Stimulated activated CD4-positive, alpha-beta T cell treated with anti-CD3 and anti-CD28 coated beads, Interleukin-12 subunit alpha, Interleukin-12 subunit beta, amount 100 ng/mL, for 24 hours (primary cell): ENCODE measurements around the gene AGT.
"Not testable (repeated sequence)": the region's sequence is repeated elsewhere in the genome, so short reads cannot be mapped to it uniquely, and the experiment has no call there.

Experiments
- DNase-seq, 2 experiments: peaks; one replicate each; pipeline ENCODE4 v3.0.0-alpha.2; 2020; ENCODE audit warnings: low read depth in 2 of 2

Gene AGT

DNA sequence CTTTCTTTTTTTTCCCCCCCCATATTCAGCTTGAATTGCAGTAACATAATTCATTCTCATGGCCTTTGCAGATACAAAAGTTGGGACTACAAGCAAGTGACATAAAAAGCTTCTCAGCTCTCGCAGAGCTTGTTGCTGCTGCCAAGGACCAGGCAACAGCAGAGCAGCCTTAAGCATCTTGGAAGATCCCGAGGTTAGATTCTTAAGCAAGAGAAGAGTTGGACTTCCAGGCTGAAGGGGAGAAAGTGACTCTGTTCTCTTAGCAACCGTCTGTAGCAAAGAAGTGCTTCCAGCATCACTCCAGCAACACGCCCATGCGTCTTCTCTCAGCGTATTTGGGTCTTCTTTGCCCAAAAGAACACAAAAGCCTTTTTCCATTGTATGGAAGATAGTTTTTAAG, 20.7 kb downstream of the AGT start:
- DNase-seq = no peak

DNA sequence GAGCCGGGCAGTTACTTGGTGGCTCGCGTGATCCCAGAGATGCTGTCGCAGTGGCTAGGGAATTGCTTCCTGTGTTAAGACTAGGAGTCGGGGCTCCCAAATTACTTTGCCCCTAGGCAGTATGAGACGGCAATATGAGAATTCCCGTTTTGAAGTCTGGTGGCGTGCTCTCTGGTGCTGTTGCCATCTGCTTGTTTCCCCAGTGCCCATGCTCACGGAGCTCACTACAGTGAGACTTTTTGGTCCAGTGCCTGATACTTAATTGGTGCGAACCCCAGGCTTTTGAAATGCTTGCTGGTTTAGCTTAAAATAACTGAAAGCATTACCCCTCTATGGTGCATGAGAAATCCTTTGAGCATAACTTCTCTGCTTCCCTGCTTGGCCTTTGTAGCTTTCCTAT, 22.3 kb downstream of the AGT start:
- no peak for DNase-seq

DNA sequence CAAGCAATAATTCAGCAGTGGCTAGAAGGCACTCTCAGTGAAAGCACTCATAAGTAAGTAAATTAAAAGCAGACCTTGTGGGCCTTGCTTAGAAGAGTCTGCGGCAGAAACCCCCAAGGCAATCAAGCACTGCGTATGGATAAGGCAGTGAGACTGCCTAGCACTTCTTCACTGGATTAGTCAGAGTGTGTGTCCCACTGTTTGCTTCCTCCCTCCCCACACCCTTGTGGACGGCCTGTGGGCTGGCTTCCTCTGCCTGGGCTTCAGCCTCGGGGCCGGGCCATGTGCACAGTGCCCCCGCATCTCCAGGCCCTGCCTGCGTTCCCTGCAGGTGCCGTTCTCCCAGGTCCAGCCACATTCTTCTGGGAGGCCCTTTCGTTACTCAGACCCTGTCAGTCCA, 23.8 kb downstream of the AGT start:
- DNase-seq = no peak

DNA sequence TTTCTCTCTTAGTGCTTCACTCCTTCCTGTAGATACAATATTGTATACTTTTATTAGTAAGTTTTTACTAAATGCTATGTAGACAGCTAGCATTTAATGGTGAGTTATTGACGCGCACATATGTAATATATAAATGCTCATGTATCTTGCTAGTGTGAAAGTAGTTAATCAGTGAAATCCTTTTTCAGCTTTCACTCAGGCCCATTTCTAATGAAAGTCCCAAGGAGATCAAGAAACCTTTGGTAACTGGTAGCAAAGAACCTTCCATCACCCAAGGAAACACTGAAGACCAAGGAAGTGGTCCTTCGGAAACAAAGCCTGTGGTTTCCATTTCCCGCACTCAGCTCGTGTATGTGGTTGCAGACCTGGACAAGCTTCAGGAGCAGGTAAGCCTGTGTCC, 27.2 kb downstream of the AGT start:
- DNase-seq = no peak

DNA sequence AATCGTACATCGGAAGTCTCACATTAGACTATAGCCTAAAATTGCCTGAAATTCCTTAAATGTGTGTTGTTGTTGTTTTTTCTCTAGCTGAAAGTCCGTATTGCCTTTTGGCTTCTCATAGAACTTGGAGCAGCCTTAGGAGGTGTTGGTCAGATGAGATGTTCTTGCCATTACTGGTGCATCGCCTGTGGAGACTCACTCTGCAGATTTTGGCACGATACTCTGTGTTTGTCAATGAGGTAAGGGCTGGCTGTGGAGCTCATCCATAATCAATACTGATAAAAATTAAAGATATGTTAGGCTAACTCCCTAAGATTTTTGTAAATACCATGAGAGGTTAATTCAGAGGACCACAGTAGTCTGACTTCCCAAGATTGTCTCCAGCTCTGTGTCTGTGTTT, 28.9 kb downstream of the AGT start:
- DNase-seq = no peak

DNA sequence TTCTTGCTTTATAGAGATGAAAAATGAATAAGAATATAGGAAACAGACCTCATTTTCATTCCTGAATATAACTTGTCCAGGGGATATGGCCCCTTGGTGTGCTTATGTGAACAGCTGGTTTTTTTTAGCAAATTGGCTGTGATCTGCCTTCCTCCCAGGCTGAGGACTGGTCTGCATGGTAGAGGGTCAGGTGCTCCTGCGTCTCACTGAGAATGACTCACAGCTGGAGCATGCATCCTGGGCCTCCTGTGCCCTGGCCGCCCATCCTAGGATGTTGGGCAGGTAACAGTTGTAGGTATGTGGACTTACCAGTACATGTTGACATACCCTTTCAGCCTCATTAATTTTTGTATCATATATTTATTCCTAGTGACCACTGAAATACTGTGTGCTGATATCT, 29.8 kb downstream of the AGT start:
- DNase-seq = no peak

DNA sequence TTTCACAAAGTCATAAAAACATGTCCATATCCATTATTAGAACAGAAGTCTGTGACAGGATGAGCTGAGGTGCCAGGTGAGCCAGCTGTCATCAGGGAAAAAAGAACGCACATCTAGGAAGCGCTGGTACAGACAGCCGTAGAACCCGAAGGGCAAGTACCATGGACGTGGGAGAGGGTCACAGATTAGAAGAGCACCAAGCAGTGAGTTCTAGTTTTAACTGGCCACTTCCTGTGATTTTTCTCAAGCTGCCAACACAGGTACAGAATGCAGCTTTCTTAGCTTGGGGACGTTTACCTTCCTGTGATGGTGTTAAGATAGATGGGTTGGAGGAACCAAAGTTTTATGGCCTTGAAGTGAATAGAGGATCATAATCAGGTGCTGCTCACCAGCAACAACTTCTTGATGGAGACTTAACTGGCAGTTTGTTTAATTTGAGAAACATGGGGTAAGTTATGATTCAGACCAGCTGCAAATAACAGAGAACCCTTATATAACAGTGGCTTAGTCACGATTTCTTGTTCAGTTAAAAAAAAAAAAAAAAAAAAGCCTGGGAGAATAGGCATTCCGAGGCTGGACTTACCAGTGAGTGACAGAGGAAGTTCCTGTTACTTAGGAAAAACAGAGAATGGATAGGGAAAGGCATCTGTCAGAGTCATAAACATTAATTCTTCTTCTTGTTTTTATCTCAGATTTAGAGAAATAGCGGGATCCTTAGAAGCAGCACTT, 30.9 kb downstream of the AGT start:
- no peak for DNase-seq

DNA sequence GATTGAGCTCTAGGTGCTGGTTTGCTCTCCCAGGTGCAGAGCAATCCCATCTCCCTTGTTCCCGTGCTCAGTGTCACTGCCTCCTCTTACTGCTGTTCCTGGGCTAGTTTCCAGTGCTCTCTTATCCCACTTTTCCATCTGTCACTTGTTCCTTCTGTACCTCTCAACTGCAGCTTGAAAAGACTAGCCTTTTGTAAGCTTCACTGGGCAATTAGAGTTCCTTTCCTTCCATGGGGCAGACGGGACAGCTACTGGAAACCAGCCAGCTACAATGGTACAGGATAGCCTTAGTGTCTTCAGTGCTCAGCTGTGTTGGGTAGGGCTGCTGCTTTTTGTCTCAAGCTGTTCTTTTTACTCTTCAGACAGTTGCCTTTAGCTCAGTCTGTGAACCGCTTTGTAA, 31.6 kb downstream of the AGT start:
- no peak for DNase-seq

DNA sequence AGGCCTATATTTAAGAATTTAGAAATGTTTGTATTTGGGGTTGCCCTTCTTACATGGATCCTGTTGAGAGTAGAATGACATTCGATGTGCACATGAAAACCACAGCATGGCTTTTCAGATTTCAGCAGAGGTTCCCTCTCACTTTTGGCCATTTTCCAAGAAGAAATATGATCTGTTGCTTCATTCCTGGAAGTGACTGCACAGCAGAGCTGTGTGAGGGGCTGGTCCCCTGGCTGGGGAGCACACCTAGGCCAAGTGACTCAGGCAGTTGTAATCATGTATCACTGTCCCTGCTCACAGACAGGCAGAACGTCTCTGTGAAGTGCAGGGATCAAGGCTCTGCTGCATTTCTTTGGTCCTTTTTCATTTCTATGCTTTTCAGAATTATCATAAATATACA, 32.3 kb downstream of the AGT start:
- DNase-seq = no peak

DNA sequence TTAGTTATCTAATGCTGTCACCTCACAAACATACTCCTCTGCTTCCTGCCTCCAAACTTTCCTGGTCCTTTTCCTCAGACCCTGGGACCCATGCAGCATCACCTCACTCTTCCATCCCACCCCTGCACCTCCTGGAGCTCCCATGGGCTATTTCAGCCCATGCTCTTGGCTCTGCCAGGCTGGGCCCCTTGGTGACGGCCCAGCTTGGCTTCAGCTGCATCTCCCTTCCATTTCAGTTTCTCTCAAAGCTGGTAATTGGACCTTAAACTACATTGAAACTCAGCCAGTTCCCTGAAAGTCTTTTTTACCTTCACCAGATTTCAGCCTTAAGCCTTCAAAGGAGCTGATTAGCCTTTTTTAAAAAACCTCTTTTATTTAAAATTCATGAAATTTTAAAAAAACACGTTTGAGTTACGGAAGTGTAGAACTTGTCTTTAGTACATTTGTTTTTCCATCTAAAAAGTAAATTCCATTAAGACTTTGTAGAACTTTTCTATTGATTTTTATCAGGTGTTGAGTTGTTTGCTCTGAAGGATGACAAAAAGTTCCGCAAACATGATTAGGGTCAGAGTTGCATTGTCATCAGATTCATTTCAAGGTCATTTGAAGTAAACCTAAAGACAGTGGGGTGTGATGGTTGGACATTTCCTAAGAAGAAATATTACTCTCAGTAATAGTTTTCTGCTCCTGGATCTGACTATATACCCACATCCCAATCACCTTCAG, 33.5 kb downstream of the AGT start:
- no peak for DNase-seq

DNA sequence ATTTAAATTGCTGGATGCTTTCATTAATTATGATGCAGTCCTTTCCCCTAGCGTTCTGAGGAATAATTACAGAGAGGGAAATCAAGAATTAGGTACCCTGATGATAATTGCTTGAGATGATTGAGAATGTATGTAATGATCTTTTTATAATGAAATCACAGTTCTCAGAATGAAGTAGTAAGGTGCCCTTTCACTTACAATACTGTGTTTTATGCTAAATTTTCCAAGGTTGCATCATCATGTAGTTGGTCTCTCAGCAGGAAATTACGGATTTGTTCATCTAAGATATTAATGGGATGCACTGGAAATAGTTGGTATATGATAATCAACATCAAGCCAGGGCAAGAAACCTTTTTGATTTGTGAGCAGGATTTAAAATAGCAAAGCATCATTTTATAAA, 34.1 kb downstream of the AGT start:
- no peak for DNase-seq

DNA sequence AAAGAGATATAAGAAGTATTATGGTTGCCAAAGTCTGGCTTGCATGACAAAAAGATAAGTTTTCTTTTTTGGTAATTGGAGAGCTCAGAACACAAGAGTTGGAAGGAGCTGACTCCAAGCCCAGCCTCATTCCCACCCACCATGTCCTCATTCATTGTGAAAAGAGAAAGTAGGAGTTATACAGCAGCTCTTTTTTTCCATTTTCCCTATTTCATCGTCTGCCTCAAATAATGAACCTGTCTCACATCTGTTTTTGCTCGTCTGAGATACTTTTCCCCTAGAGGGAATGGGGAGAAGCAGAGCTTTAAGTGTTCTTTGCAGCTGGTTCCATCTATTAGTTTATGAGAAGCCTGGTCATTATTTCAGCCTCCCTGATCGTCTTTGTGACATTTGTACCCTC, 34.7 kb downstream of the AGT start:
- no peak for DNase-seq

DNA sequence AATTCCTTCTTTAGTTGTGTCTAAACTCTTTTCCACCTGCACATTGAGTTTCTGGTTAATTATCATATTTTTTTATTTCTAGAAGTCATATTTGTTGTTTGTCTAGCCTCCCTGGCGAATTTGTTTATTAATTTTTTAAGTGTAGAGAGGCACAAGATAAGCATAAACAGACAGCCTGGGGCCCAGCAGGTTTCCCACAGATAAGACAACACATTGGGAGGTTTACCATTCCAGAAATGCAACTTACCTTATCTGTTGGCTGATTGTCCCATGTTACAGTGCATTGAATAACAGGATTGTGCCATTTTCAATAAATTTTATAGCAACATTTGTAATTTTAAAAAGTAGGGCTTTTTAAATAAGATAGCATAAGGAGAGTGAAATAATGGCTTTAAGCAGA, 36.7 kb downstream of the AGT start:
- no peak for DNase-seq

DNA sequence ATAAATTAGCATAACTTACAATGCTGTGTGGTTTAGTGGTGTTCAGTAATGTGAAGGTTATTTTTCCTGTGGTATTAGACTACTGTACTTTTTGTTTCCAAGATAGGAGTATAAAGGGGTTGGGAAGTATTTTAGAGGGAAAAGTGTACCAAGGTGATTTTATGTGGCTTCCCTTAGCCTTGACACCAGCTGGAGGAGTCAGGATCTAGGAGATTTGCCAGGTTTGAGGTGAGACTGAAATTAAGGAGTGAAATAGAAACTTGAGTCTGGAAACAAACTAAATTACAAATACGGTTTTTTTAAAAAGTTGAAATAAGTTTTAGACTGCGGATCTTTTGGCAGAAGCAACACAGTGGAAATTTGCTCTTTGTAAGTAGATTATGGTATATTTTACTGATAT, 39.3 kb downstream of the AGT start:
- DNase-seq = no peak

DNA sequence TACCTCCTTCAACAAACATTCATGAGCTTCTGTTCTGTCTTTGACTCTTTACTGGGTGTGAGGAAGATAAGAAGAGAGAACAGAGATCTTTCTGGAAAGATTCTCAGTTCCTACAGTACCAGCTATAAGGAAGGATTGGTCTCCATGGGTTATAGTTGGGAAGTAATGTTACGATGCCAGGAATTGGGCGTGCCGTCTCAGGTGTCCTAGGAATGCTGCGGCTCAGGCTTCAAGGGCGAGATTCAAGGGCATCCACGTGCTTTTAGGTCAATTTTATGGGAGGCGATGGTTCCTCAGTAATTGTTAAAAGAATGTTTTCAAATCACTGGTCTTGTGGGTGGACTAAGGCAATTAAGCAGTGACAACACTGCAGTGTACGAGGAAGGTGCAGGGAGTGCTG, 44.4 kb downstream of the AGT start:
- DNase-seq = no peak

DNA sequence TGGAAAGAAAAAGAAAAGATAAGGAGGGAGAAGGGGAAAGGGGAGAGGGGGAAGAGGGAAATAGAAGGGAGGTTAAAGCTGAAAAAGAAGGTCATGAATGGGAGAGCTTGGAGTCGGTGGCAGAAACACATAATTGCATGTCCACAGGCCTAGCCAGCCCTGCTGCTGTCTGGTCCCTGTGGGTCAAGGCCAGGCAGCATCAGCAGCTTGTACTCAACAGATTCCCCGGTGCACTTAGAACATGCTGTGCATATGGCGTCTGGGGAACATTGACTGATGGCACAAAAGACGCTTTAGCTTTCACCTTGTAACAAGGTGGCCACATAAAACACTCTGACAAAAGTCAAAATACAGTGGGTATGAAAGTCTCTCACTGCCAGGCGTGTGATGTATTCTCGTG, 45.7 kb downstream of the AGT start:
- DNase-seq = no peak

DNA sequence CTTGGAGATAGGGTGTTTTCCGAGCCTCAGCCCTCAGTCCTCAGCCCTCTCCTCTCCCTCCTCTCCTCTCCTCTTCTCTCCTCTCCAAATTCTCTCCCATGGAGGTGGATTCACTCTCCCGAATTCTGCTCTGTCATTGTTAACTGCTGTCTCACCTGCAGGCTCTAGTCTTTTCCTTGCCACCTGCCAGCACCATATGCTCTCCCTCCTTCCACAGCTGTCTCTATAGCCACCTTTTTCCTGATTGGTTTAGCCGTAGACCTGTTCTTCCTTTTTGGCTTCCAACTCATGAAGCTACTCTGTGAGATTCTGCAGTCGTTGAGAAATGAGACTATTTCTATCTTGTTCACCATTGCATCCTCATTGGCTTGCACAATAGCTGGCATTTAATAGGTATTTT, 51.9 kb downstream of the AGT start:
- no peak for DNase-seq

DNA sequence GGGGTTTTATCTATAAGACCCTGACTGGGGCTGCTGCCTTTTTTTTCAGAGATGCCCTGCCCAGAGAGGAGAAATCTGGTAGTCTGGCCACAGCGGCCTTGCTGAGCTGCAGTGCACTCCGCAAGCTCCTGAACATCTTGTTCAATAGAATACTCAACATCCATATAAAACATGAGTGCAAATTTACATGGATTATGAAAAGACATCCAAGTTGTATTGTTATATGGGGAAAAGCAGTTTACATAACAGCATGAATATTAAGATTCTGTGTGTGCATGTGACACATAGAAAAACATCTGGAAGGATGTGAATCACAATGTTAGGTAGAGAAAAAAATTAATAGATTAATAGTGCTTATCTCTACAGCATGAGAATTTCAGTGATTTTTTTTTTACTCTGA, 55.2 kb downstream of the AGT start:
- no peak for DNase-seq

DNA sequence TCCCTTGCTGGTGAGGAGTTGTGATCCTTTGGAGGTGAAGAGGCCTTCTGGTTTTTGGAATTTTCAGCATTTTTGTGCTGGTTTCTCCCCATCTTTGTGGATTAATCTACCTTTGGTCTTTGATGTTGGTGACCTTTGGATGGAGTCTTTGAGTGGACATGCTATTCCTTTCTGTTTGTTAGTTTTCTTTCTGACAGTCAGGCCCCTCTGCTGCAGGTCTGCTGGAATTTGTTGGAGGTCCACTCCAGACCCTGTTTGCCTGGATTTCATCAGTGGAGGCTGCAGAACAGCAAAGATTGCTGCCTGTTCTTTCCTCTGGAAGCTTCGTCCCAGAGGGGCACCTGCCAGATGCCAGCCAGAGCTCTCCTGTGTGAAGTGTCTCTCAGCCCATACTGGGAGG, 55.8 kb downstream of the AGT start:
- DNase-seq = not testable (repeated sequence)

DNA sequence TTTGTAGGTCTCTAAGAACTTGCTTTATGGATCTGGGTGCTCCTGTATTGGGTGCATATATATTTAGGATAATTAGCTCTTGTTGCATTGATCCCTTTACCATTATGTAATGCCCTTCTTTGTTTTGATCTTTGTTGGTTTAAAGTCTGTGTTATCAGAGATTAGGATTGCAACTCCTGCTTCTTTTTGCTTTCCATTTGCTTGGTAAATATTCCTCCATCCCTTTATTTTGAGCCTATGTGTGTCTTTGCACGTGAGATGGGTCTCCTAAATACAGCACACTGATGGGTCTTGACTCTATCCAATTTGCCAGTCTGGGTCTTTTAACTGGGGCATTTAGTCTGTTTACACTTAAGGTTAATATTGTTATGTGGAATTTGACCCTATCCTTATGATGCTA, 57.2 kb downstream of the AGT start:
- DNase-seq = not testable (repeated sequence)
